Keratinocyte (primary cell): ENCODE data around the gene FBXO15. TPM values are rescaled to one million over a fixed set of nuclear protein-coding genes. Genes with fewer than 3 reads are reported as not detected.

Source experiments
- DNase-seq: peaks from one replicate; pipeline ENCODE4 v3.0.0-alpha.2; 2011; ENCODE audit warnings: low read depth, missing footprints, low spot score
- FAIRE-seq: peaks from 2 replicates; lab custom pipeline; 2011; peaks lifted over from hg19 to GRCh38; lab: Jason Lieb, UNC
- H2AFZ ChIP-seq: 2 replicates; pipeline ENCODE4 v1.6.0; 2012; ENCODE audit warnings: low read length, control low read depth, inconsistent platforms; ENCODE audit not compliant: control insufficient read depth
- H3K27ac ChIP-seq: 2 replicates; pipeline ENCODE4 v1.5.1; 2011; ENCODE audit warnings: low read length; ENCODE audit not compliant: control insufficient read depth, insufficient read depth
- H3K27me3 ChIP-seq: 3 replicates; pipeline ENCODE4 v1.6.0; 2011; ENCODE audit warnings: low read length; ENCODE audit not compliant: control insufficient read depth, insufficient read depth; ENCODE audit errors: extremely low read depth
- H3K36me3 ChIP-seq, 2 experiments: 2 replicates in 1 of 2; 3 replicates in 1 of 2; pipeline ENCODE4 v1.5.1; 2011; ENCODE audit warnings: low read length in 2 of 2, mild to moderate bottlenecking in 1 of 2; ENCODE audit not compliant: control insufficient read depth in 2 of 2, insufficient read depth in 2 of 2; ENCODE audit errors: extremely low read depth in 1 of 2
- H3K4me1 ChIP-seq: 3 replicates; pipeline ENCODE4 v1.5.1; 2011; ENCODE audit warnings: low read length; ENCODE audit not compliant: control insufficient read depth, insufficient read depth; ENCODE audit errors: extremely low read depth
- H3K4me2 ChIP-seq: 3 replicates; pipeline ENCODE4 v1.6.0; 2011; ENCODE audit warnings: low read depth, low read length; ENCODE audit not compliant: control insufficient read depth, insufficient read depth; ENCODE audit errors: extremely low read depth
- H3K4me3 ChIP-seq, 3 experiments: fragments of 200-600 bp in 1 of 3; sonication (generic) in 1 of 3; 2 replicates in 2 of 3; 3 replicates in 1 of 3; pipeline ENCODE4 v1.5.1; 2011 to 2016; ENCODE audit warnings: low read length in 3 of 3, mild to moderate bottlenecking in 3 of 3, control low read depth in 2 of 3, inconsistent platforms in 1 of 3, low read depth in 1 of 3, mixed read lengths in 1 of 3, mixed run types in 1 of 3, moderate library complexity in 1 of 3; ENCODE audit not compliant: control insufficient read depth in 2 of 3, insufficient read depth in 2 of 3; ENCODE audit errors: extremely low read depth in 1 of 3
- H3K79me2 ChIP-seq: 2 replicates; pipeline ENCODE4 v1.6.0; 2012; ENCODE audit warnings: low read length; ENCODE audit not compliant: control insufficient read depth, insufficient read depth
- H3K9ac ChIP-seq: 3 replicates; pipeline ENCODE4 v1.6.0; 2011; ENCODE audit warnings: low read length; ENCODE audit not compliant: control insufficient read depth, insufficient read depth; ENCODE audit errors: extremely low read depth
- H3K9me1 ChIP-seq: 3 replicates; pipeline ENCODE4 v1.6.0; 2011; ENCODE audit warnings: low read length; ENCODE audit not compliant: control insufficient read depth, insufficient read depth; ENCODE audit errors: extremely low read depth
- H3K9me3 ChIP-seq: 2 replicates; pipeline ENCODE4 v1.5.1; 2012; ENCODE audit warnings: low read depth, low read length; ENCODE audit not compliant: control insufficient read depth
- H4K20me1 ChIP-seq: 3 replicates; pipeline ENCODE4 v1.6.0; 2011; ENCODE audit warnings: low read length; ENCODE audit not compliant: control insufficient read depth, insufficient read depth; ENCODE audit errors: extremely low read depth
- CTCF ChIP-seq, 3 experiments: IDR thresholded peaks in 1 of 3; conservative IDR thresholded peaks in 1 of 3; optimal IDR thresholded peaks in 1 of 3; 2 replicates in 2 of 3; 3 replicates in 1 of 3; pipeline versions ENCODE3 to v1.5.1; 2011; ENCODE audit warnings: low read length in 3 of 3, mild to moderate bottlenecking in 3 of 3, moderate library complexity in 2 of 3, control low read depth in 1 of 3, inconsistent platforms in 1 of 3; ENCODE audit not compliant: insufficient read depth in 2 of 3; ENCODE audit errors: extremely low read depth in 1 of 3
- EZH2 ChIP-seq: IDR thresholded peaks from one replicate; pipeline ENCODE4 v1.6.1; 2012; ENCODE audit warnings: inconsistent platforms, mild to moderate bottlenecking, low read length, moderate library complexity
- dilution Hi-C: fragments of 300-500 bp; cut with MboI; formaldehyde crosslinking; loops from one replicate; pipeline ENCODE4 v1.7.0; 2020; ENCODE audit warnings: low sequenced_read_pairs; ENCODE audit not compliant: extremely low pct_ligation_motif_present
- polyA plus RNA-seq, 5 experiments: library from polyadenylated mRNA; depleted of rRNA in 3 of 5; stranded (reverse) in 3 of 5; stranded (forward) in 1 of 5; unstranded in 1 of 5; fragments of >200 nt; gene quantifications; 1 replicate in 1 of 5; 2 replicates in 3 of 5; 3 replicates in 1 of 5; pipeline versions ENCODE4 v1.2.1 to v1.2.3, GENCODE V29; 2011 to 2012; ENCODE audit warnings: missing spikeins in 2 of 5, low read depth in 1 of 5, low replicate concordance in 1 of 5

FBXO15 gene
- polyA plus RNA-seq, 1 donor (not counting 4 experiments of a cell fraction or from before 2014, with no cell fraction given) = 0.26 TPM

DNA sequence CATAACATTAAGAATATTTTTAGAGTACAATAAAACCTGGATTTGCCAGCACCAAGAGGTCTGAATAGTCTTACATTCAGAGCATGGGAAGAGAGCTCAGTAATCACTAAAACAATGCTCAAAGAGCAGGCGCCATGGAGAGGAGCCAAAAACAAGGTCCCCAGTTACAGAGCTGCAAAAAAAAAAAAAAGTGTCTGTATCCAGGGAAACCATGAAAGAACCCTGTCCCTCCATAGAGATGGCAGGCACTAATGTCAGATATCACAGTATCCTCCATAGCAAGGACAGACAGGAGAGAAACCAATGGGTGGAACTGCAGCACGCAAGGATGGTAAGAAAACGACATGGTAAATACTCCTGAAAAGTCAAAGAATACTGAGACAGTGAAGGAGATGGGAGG, 19.5 kb downstream of the FBXO15 start:
- no peak for TF ChIP-seq EZH2
- no peak for TF ChIP-seq CTCF (optimal IDR thresholded peaks at IDR 0.05 in 1 of 3, IDR thresholded peaks at IDR 0.05 in 1 of 3, conservative IDR thresholded peaks at IDR 0.05 in 1 of 3; ENCODE audit: extremely low read depth in 1 of 3, insufficient read depth in 2 of 3, low read length in 3 of 3)
- no peak for FAIRE-seq
- dilution Hi-C loops = no loop called here

GRCh38 chr18:74126684-74127655, 20.7 kb downstream of the FBXO15 start:
- dilution Hi-C loops = no loop called here
- no peak overlapping the region for H2AFZ ChIP-seq
- H3K9me1 ChIP-seq = no peaks in the 10 kb centered on the region
- TF ChIP-seq CTCF (optimal IDR thresholded peaks at IDR 0.05 in 1 of 3, IDR thresholded peaks at IDR 0.05 in 1 of 3, conservative IDR thresholded peaks at IDR 0.05 in 1 of 3; ENCODE audit: extremely low read depth in 1 of 3, insufficient read depth in 2 of 3, low read length in 3 of 3) (no peak), EZH2 (no peak)
- H3K4me3 ChIP-seq = no peak overlapping the region
- H3K27ac ChIP-seq = no peak overlapping the region
- H3K9me3 ChIP-seq = no peaks in the 10 kb centered on the region
- no peak overlapping the region for H3K9ac ChIP-seq
- H3K4me1 ChIP-seq = no peaks in the 10 kb centered on the region
- H4K20me1 ChIP-seq = no peaks in the 10 kb centered on the region
- H3K36me3 ChIP-seq = no peaks in the 10 kb centered on the region
- no peaks in the 10 kb centered on the region for H3K79me2 ChIP-seq
- FAIRE-seq = no peak
- no peak for DNase-seq
- H3K27me3 ChIP-seq = peaks cover 2% of the 10 kb centered on the region
- H3K4me2 ChIP-seq = no peak overlapping the region

More for the DNA sequence above, 19.5 kb downstream of the FBXO15 start:
- Histone ChIP-seq H3K36me3 (no peaks in the 10 kb centered on the region), H3K4me2 (no peak overlapping the region), H3K27ac (no peak overlapping the region), H3K9me3 (no peaks in the 10 kb centered on the region), H2AFZ (no peak overlapping the region), H3K9ac (no peak overlapping the region), H3K9me1 (no peaks in the 10 kb centered on the region), H3K4me1 (no peaks in the 10 kb centered on the region), H3K4me3 (no peak overlapping the region), H4K20me1 (no peaks in the 10 kb centered on the region), H3K79me2 (no peaks in the 10 kb centered on the region), H3K27me3 (peaks cover 2% of the 10 kb centered on the region)
- DNase-seq = no peak
